ENCODE results near the gene ZDHHC13.
A peak's percentile ranks its signal among the peaks of the same experiment; 100 is the strongest.

Gene ZDHHC13

GRCh38 chr11:19092850-19093249, 24.1 kb upstream of the ZDHHC13 start:
- no peak overlapping the region for H3K27ac ChIP-seq
- H3K9me3 ChIP-seq (replicated peaks in 1 of 11): 0 out of 22 replicates have a peak, but pooled peaks cover 0 to 7% (median 0%) of the 10 kb centered on the region in 11 experiments
- H3K4me1 ChIP-seq: peaks cover 0 to 10% (median 2%) of the 10 kb centered on the region in 10 experiments; a peak in 7 of 20 replicates
- H3K9ac ChIP-seq: no peak overlapping the region
- H3K27me3 ChIP-seq: no peaks in the 10 kb centered on the region
- H4K20me1 ChIP-seq: no peaks in the 10 kb centered on the region
- H3K4me3 ChIP-seq: no peak overlapping the region
- no peak for TF ChIP-seq Cebpa-rat (IDR thresholded peaks at IDR 0.05)
- no peaks in the 10 kb centered on the region for H3K36me3 ChIP-seq
- no peak overlapping the region for H3K4me2 ChIP-seq

DNA sequence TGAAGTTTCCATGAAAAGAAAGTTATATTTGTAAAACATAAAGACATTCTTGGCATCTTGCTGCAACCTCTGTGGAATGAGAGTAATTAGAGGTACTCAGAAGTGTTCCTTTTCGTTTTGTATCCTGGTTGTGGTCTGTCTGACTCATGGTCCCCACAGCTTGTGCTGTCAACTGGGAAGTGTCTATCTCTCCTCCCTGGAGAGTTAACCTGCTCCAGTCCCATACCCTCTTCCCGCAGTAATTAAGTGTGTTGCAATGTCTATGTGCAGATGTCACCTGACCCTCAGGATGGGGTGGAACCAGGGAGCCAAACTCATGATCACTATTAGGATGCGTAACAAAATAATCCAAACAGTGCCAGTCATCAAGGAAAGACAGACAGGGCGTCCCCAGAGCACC, 23.0 kb upstream of the ZDHHC13 start:
- no peaks in the 10 kb centered on the region for H3K36me3 ChIP-seq
- no peak overlapping the region for H3K27ac ChIP-seq

GRCh38 chr11:19094859-19095258, 22.1 kb upstream of the ZDHHC13 start:
- no peak for TF ChIP-seq Cebpa-rat (IDR thresholded peaks at IDR 0.05)
- no peaks in the 10 kb centered on the region for H3K9me3 ChIP-seq (replicated peaks in 1 of 11)
- H3K36me3 ChIP-seq: no peaks in the 10 kb centered on the region
- no peaks in the 10 kb centered on the region for H3K27me3 ChIP-seq
- H3K4me2 ChIP-seq: no peak overlapping the region
- H3K9ac ChIP-seq: no peak overlapping the region
- H4K20me1 ChIP-seq: no peaks in the 10 kb centered on the region
- H3K27ac ChIP-seq: no peak overlapping the region
- no peak overlapping the region for H3K4me3 ChIP-seq
- peaks cover 0 to 10% (median 2%) of the 10 kb centered on the region in 10 experiments; a peak in 7 of 20 replicates for H3K4me1 ChIP-seq

More for the DNA sequence above, 23.0 kb upstream of the ZDHHC13 start:
- Histone ChIP-seq H3K4me1 (peaks cover 0 to 10% (median 2%) of the 10 kb centered on the region in 10 experiments; a peak in 7 of 20 replicates), H3K4me2 (peak overlapping the region in 3 of 11 experiments; percentile 12 to 21 (median 12); a peak in 1 of 22 replicates), H3K27me3 (no peaks in the 10 kb centered on the region), H3K9me3 (replicated peaks in 1 of 11) (0 out of 22 replicates have a peak, but pooled peaks cover 0 to 2% (median 0%) of the 10 kb centered on the region in 11 experiments), H4K20me1 (no peaks in the 10 kb centered on the region), H3K9ac (no peak overlapping the region), H3K4me3 (no peak overlapping the region)
- TF ChIP-seq Cebpa-rat (IDR thresholded peaks at IDR 0.05): peak in 1 of 11 experiments; percentile 13; a peak in 1 of 22 replicates

DNA sequence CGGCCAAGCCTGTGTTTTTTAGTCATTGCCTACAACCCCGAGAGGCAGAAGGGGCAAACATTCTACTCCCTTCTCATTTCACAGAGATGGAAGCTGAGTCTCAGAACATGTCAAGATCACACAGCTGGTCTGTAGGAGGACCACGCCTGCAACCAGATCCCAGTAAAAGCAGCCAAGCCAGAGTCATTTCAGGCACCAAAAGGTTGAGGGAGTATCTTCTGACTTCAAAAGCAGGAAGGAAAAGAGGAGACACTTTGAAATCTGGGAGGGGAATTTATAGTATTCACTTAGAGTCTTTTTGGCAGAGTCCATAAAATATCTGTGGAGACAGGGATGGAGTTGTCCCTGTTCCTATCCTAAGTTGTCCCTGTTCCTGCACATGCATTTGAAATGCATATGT, 17.9 kb upstream of the ZDHHC13 start:
- H3K27ac ChIP-seq: no peak overlapping the region

DNA sequence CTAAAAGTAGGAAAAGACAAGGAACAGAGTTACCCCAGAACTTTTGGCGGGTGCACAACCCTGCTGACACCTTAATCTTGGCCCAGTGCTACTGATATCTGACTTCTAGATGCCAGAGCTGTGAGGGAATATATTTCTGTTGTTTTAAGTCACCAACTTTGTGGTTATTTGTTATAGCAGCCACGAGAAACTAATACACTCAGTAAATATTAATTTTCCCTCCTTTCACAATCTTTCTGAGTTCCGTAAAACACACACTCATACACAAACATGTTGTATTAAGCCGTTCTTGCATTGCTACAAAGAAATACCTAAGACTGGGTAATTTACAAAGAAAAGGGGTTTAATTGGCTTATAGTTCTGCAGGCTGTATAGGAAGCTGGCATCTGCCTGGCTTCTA, 16.1 kb upstream of the ZDHHC13 start:
- no peaks in the 10 kb centered on the region for H3K27me3 ChIP-seq
- H3K9me3 ChIP-seq (replicated peaks in 1 of 11): peaks cover 0 to 5% (median 0%) of the 10 kb centered on the region in 11 experiments; a peak in 2 of 22 replicates
- no peaks in the 10 kb centered on the region for H3K36me3 ChIP-seq
- H3K9ac ChIP-seq: no peak overlapping the region
- H4K20me1 ChIP-seq: no peaks in the 10 kb centered on the region
- peaks cover 0 to 19% (median 0%) of the 10 kb centered on the region in 10 experiments; a peak in 6 of 20 replicates for H3K4me1 ChIP-seq
- no peak overlapping the region for H3K4me2 ChIP-seq
- no peak overlapping the region for H3K4me3 ChIP-seq
- H3K27ac ChIP-seq: no peak overlapping the region
- no peak for TF ChIP-seq Cebpa-rat (IDR thresholded peaks at IDR 0.05)

More for the DNA sequence above, 17.9 kb upstream of the ZDHHC13 start:
- Histone ChIP-seq H3K4me3 (no peak overlapping the region), H3K9me3 (replicated peaks in 1 of 11) (peaks cover 0 to 5% (median 0%) of the 10 kb centered on the region in 11 experiments; a peak in 2 of 22 replicates), H3K4me2 (no peak overlapping the region), H4K20me1 (no peaks in the 10 kb centered on the region), H3K9ac (no peak overlapping the region), H3K36me3 (no peaks in the 10 kb centered on the region), H3K4me1 (peaks cover 0 to 3% (median under 1%) of the 10 kb centered on the region in 10 experiments; a peak in 6 of 20 replicates), H3K27me3 (no peaks in the 10 kb centered on the region)
- TF ChIP-seq Cebpa-rat (IDR thresholded peaks at IDR 0.05): no peak

- Histone ChIP-seq H3K36me3 (no peaks in the 10 kb centered on the region), H3K4me2 (no peak overlapping the region), H3K27ac (no peak overlapping the region), H4K20me1 (no peaks in the 10 kb centered on the region), H3K4me1 (peaks cover 0 to 19% (median 0%) of the 10 kb centered on the region in 10 experiments; a peak in 6 of 20 replicates), H3K9me3 (replicated peaks in 1 of 11) (peaks cover 0 to 5% (median 0%) of the 10 kb centered on the region in 11 experiments; a peak in 2 of 22 replicates), H3K27me3 (no peaks in the 10 kb centered on the region), H3K9ac (no peak overlapping the region), H3K4me3 (no peak overlapping the region)
- TF ChIP-seq Cebpa-rat (IDR thresholded peaks at IDR 0.05): no peak
Observed at GRCh38 chr11:19101796-19102520, 15.0 kb upstream of the ZDHHC13 start.

GRCh38 chr11:19102521-19102900, 14.5 kb upstream of the ZDHHC13 start:
- Histone ChIP-seq H3K4me2 (no peak overlapping the region), H3K36me3 (no peaks in the 10 kb centered on the region), H3K27ac (no peak overlapping the region), H3K9ac (no peak overlapping the region), H3K9me3 (replicated peaks in 1 of 11) (peaks cover 0 to 5% (median 0%) of the 10 kb centered on the region in 11 experiments; a peak in 2 of 22 replicates), H4K20me1 (no peaks in the 10 kb centered on the region), H3K4me3 (no peak overlapping the region), H3K4me1 (peaks cover 0 to 19% (median 0%) of the 10 kb centered on the region in 10 experiments; a peak in 6 of 20 replicates), H3K27me3 (no peaks in the 10 kb centered on the region)
- no peak for TF ChIP-seq Cebpa-rat (IDR thresholded peaks at IDR 0.05)

GRCh38 chr11:19105011-19105410, 12.0 kb upstream of the ZDHHC13 start:
- no peak for TF ChIP-seq Cebpa-rat (IDR thresholded peaks at IDR 0.05)
- Histone ChIP-seq H3K4me2 (peak overlapping the region in 3 of 11 experiments; percentile 38 to 65 (median 61); a peak in 6 of 22 replicates), H3K27me3 (no peaks in the 10 kb centered on the region), H4K20me1 (no peaks in the 10 kb centered on the region), H3K4me3 (no peak overlapping the region), H3K4me1 (peaks cover 0 to 30% (median 8%) of the 10 kb centered on the region in 10 experiments; a peak in 12 of 20 replicates), H3K27ac (no peak overlapping the region), H3K9me3 (replicated peaks in 1 of 11) (peaks cover 0 to 5% (median 0%) of the 10 kb centered on the region in 11 experiments; a peak in 2 of 22 replicates), H3K36me3 (no peaks in the 10 kb centered on the region), H3K9ac (no peak overlapping the region)

DNA sequence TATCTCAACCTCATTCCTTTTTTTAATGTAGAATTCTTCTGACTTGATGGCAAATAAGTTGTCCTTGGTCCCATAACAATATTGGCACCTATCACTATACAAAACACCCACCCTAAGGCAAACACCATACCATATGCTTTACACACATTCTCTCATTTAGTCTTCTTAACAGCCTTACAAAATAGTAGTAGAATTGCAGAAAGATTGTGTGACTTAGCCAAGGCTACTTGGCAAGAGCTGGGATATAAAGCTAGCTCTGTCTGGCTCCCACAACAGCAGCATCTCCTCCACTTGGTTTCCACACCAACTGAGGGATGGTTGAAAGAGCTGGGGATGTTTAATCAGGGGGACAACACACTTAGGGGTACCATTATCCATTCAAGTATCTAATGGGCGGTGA, 9.8 kb upstream of the ZDHHC13 start:
- H4K20me1 ChIP-seq: no peaks in the 10 kb centered on the region
- H3K4me2 ChIP-seq: no peak overlapping the region
- H3K4me1 ChIP-seq: peaks cover 0 to 30% (median 8%) of the 10 kb centered on the region in 10 experiments; a peak in 12 of 20 replicates
- TF ChIP-seq Cebpa-rat (IDR thresholded peaks at IDR 0.05): no peak
- no peaks in the 10 kb centered on the region for H3K36me3 ChIP-seq
- H3K27me3 ChIP-seq: no peaks in the 10 kb centered on the region
- H3K27ac ChIP-seq: no peak overlapping the region
- no peaks in the 10 kb centered on the region for H3K9me3 ChIP-seq (replicated peaks in 1 of 11)
- no peak overlapping the region for H3K4me3 ChIP-seq
- H3K9ac ChIP-seq: no peak overlapping the region

Measured in BLaER1 treated with 17β-estradiol and CSF1 and Interleukin-3, amounts not matched to agents 10 nM and 100 nM (cell line).